IMR-90 (cell line): ENCODE data around the gene DOCK4.

Experiments
- BHLHE40 ChIP-seq: fragments of 150-350 bp; IDR thresholded peaks from 2 replicates; pipeline ENCODE4 v1.6.1; 2016; ENCODE audit warnings: mild to moderate bottlenecking, low read depth, low read length
- FOS ChIP-seq: fragments of 150-350 bp; IDR thresholded peaks from 2 replicates; pipeline ENCODE4 v1.6.1; 2016; ENCODE audit warnings: low read depth, low read length
- MAFK ChIP-seq: IDR thresholded peaks from 2 replicates; pipeline ENCODE4 v1.6.1; 2012; ENCODE audit warnings: low read depth, low read length, improper control_type of control experiment
- MAZ ChIP-seq: IDR thresholded peaks from 2 replicates; pipeline ENCODE4 v1.6.1; 2012; ENCODE audit warnings: low read depth, mild to moderate bottlenecking, low read length, improper control_type of control experiment, moderate library complexity, borderline replicate concordance
- NFE2L2 ChIP-seq: fragments of 150-350 bp; IDR thresholded peaks from 2 replicates; pipeline ENCODE4 v1.6.1; 2016; ENCODE audit warnings: low read depth, mild to moderate bottlenecking, low read length
- POLR2A ChIP-seq: IDR thresholded peaks from 2 replicates; pipeline ENCODE4 v1.6.1; 2012; ENCODE audit warnings: mild to moderate bottlenecking, low read depth, low read length
- RAD21 ChIP-seq: IDR thresholded peaks from 2 replicates; pipeline ENCODE4 v1.6.1; 2012; ENCODE audit warnings: low read length, improper control_type of control experiment
- SMC3 ChIP-seq: fragments of 150-350 bp; IDR thresholded peaks from 2 replicates; pipeline ENCODE4 v1.6.1; 2016; ENCODE audit warnings: low read depth, mild to moderate bottlenecking, antibody characterized with exemption, low read length, moderate library complexity
- USF2 ChIP-seq: fragments of 150-350 bp; IDR thresholded peaks from 2 replicates; pipeline ENCODE4 v1.6.1; 2017; ENCODE audit warnings: mild to moderate bottlenecking, antibody characterized with exemption, low read length, low read depth
- TF ChIP-seq, protein P1 (sequence below): conservative IDR thresholded peaks from 2 replicates; pipeline ENCODE4 v1.5.1; 2012; ENCODE audit warnings: mild to moderate bottlenecking, low read depth, low read length, improper control_type of control experiment

- TF ChIP-seq, protein P1, sequence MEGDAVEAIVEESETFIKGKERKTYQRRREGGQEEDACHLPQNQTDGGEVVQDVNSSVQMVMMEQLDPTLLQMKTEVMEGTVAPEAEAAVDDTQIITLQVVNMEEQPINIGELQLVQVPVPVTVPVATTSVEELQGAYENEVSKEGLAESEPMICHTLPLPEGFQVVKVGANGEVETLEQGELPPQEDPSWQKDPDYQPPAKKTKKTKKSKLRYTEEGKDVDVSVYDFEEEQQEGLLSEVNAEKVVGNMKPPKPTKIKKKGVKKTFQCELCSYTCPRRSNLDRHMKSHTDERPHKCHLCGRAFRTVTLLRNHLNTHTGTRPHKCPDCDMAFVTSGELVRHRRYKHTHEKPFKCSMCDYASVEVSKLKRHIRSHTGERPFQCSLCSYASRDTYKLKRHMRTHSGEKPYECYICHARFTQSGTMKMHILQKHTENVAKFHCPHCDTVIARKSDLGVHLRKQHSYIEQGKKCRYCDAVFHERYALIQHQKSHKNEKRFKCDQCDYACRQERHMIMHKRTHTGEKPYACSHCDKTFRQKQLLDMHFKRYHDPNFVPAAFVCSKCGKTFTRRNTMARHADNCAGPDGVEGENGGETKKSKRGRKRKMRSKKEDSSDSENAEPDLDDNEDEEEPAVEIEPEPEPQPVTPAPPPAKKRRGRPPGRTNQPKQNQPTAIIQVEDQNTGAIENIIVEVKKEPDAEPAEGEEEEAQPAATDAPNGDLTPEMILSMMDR = no peak
- TF ChIP-seq RAD21 (no peak), MAZ (peak; percentile 91), SMC3 (no peak), POLR2A (no peak), NFE2L2 (no peak), USF2 (no peak), MAFK (no peak), FOS (no peak), BHLHE40 (peak; percentile 81)
These were observed 449.5 kb downstream of the DOCK4 start for GRCh38 chr7:111756687-111757178.
